Transverse colon (tissue), 4 donors: ENCODE measurements around the gene HEXD. TPM values are rescaled to one million over a fixed set of nuclear protein-coding genes. Genes with fewer than 3 reads are reported as not detected.
A peak's percentile ranks its signal among the peaks of the same experiment; 100 is the strongest.

Experiments used
- DNase-seq: peaks from one replicate; pipeline ENCODE4 v3.0.0-alpha.2; 2019
- H3K27ac ChIP-seq, 4 donors: fragments of 200-600 bp; sonication (generic); 2 replicates each; pipeline ENCODE4 v1.5.1; 2016 to 2018; ENCODE audit warnings: inconsistent platforms in 4 of 4
- H3K27me3 ChIP-seq: fragments of 200-600 bp; sonication (generic); 2 replicates; pipeline ENCODE4 v1.5.1; 2017; ENCODE audit warnings: inconsistent platforms
- H3K36me3 ChIP-seq, 4 donors: fragments of 200-600 bp; sonication (generic); 2 replicates each; pipeline ENCODE4 v1.5.1; 2017 to 2019; ENCODE audit warnings: inconsistent platforms in 4 of 4
- H3K4me1 ChIP-seq, 4 donors: fragments of 200-600 bp; sonication (generic); 2 replicates each; pipeline ENCODE4 v1.5.1; 2017 to 2020; ENCODE audit warnings: inconsistent platforms in 4 of 4
- H3K4me3 ChIP-seq, 4 donors: fragments of 200-600 bp; sonication (generic); 1 replicate in 1 of 4; 2 replicates in 3 of 4; pipeline versions ENCODE4 v1.5.1 to v1.6.1; 2017 to 2019; ENCODE audit warnings: inconsistent platforms in 4 of 4
- H3K9me3 ChIP-seq, 2 donors: fragments of 200-600 bp; sonication (generic); 2 replicates each; pipeline ENCODE4 v1.5.1; 2017 to 2019; ENCODE audit warnings: inconsistent platforms in 2 of 2
- EP300 ChIP-seq: sonication (generic); formaldehyde crosslinking; IDR thresholded peaks from one replicate; pipeline ENCODE4 v1.6.1; 2017; ENCODE audit warnings: antibody characterized with exemption, low read depth
- POLR2A ChIP-seq: fragments of 450-650 bp; IDR thresholded peaks from one replicate; pipeline ENCODE4 v1.6.1; 2016; ENCODE audit warnings: antibody characterized with exemption, mild to moderate bottlenecking, moderate library complexity
- POLR2AphosphoS5 ChIP-seq, 3 donors: sonication (generic); formaldehyde crosslinking; IDR thresholded peaks; one replicate each; pipeline ENCODE4 v1.6.1; 2016; ENCODE audit warnings: antibody characterized with exemption in 3 of 3
- WGBS, 2 donors: methylation state at CpG; one replicate each; pipeline ENCODE4 v1.1.5; 2018; ENCODE audit warnings: low coverage in 1 of 2; 5-methylcytosine and 5-hydroxymethylcytosine counted together
- in situ Hi-C, 4 donors: fragments of 200-750 bp; cut with MboI; loops; one replicate each; pipeline versions ENCODE4 v1.15.0 to v1.15.1; 2017; ENCODE audit warnings: low sequenced_read_pairs in 3 of 4, low pct_ligation_motif_present in 1 of 4, low pct_unique_long_range_greater_than_20kb in 1 of 4
- intact Hi-C: fragments of 100-400 bp; cut with DNase I; formaldehyde crosslinking; loops from one replicate; pipeline ENCODE4 v1.15.1; 2023; ENCODE audit warnings: low total_unique reads
- total RNA-seq, 4 donors: library from RNA; depleted of rRNA; stranded (reverse); fragments of >200 nt; gene quantifications; one replicate each; pipeline ENCODE4 v1.1.0, GENCODE V29; 2016
- TF ChIP-seq, protein P1 (sequence below), 5 experiments: fragments of 200-600 bp in 3 of 5; fragments of 450-650 bp in 2 of 5; sonication (generic) in 3 of 5; IDR thresholded peaks; 1 replicate in 2 of 5; 2 replicates in 3 of 5; pipeline ENCODE4 v1.5.1; 2016 to 2017; ENCODE audit warnings: antibody characterized with exemption in 5 of 5, inconsistent platforms in 3 of 5, mild to moderate bottlenecking in 2 of 5, moderate library complexity in 1 of 5

The HEXD gene
- total RNA-seq, 4 donors from 2014 or later, result 45.5 to 258 (median 102) TPM

DNA sequence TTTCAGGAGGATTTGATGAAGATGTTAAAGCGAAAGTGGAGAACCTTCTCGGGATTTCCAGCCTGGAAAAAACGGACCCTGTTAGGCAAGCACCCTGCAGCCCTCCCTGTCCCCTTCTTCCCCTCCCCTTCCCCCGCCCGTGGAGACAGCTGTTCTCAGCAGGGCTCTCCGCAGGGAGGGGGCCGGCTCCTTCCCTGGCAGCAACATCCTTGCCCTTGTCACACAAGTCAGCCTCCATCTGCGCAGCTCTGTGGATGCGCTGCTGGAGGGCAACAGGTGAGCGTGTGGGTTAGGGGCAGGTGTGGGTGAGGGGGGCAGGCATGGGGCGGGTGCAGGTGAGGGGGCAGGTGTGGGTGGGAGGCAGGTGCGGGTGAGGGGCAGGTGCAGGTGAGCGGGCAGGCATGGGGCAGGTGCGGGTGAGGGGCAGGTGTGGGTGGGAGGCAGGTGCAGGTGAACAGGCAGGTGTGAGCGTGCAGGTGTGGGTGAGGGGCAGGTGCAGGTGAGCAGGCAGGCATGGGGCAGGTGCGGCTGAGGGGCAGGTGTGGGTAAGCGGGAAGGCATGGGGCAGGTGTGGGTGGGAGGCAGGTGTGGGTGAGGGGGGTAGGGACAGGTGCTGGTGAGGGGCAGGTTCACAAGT lies 23.0 kb downstream of the HEXD start:
- peaks cover 0 to 6% (median 1%) of the 10 kb centered on the region in 4 donors for H3K4me1 ChIP-seq
- DNase-seq, result no peak
- 69% methylated on average over 16 of the region's 17 CpGs; no CpG with 5 or more reads in 1 of the 2 donors for WGBS, 2 donors
- H3K36me3 ChIP-seq, result no peaks in the 10 kb centered on the region
- H3K27ac ChIP-seq, result peak overlapping the region; percentile 3 to 31 (median 12)
- no peak for TF ChIP-seq EP300
- no peak overlapping the region for H3K4me3 ChIP-seq
- in situ Hi-C loops, result no loop called here
- no peaks in the 10 kb centered on the region for H3K27me3 ChIP-seq
- intact Hi-C loops, result no loop called here
- H3K9me3 ChIP-seq, result no peaks in the 10 kb centered on the region

DNA sequence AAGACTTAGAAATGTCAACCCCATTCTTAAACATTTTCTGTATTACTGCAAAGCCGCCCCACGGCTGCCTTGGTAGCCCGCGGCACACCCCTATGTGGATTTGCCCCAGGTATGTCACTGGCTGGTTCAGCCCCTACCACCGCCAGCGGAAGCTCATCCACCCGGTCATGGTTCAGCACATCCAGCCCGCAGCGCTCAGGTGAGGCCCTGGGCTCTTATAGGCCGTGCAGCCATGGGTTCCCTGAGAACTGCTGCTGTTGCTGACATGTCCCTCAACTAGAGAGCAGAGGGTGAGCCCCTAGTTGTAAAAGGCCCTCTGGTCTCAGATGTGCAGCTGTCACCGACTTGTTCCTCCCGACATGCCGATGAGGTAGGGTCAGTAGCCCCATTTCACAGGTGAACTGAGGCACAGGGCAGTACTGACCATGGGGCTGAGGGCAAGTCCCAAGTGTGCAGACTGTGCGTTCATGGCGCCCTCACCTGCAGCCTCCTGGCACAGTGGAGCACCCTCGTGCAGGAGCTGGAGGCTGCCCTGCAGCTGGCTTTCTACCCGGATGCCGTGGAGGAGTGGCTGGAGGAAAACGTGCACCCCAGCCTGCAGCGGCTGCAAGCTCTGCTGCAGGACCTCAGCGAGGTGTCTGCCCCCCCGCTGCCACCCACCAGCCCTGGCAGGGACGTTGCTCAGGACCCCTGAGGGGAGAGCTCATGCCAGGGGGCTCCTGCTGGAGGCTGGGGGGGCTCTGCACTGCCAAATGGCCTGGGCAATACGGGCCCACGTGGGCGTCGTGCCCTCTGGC lies 23.7 kb downstream of the HEXD start:
- H3K27me3 ChIP-seq, result no peaks in the 10 kb centered on the region
- WGBS, 2 donors, result 77 to 100% methylated on average over 1 to 27 of the region's 27 CpGs
- TF ChIP-seq EP300, result no peak
- TF ChIP-seq POLR2AphosphoS5 (IDR thresholded peaks at IDR 0.05), result no peak
- no peak for TF ChIP-seq POLR2A
- TF ChIP-seq, protein P1, sequence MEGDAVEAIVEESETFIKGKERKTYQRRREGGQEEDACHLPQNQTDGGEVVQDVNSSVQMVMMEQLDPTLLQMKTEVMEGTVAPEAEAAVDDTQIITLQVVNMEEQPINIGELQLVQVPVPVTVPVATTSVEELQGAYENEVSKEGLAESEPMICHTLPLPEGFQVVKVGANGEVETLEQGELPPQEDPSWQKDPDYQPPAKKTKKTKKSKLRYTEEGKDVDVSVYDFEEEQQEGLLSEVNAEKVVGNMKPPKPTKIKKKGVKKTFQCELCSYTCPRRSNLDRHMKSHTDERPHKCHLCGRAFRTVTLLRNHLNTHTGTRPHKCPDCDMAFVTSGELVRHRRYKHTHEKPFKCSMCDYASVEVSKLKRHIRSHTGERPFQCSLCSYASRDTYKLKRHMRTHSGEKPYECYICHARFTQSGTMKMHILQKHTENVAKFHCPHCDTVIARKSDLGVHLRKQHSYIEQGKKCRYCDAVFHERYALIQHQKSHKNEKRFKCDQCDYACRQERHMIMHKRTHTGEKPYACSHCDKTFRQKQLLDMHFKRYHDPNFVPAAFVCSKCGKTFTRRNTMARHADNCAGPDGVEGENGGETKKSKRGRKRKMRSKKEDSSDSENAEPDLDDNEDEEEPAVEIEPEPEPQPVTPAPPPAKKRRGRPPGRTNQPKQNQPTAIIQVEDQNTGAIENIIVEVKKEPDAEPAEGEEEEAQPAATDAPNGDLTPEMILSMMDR (IDR thresholded peaks at IDR 0.05), result no peak
- no peak overlapping the region for H3K4me3 ChIP-seq
- intact Hi-C loops (loop anchor here (1.0 kb wide), 1 partner anchor 46 kb away; no protein-coding TSS in a partner anchor), in situ Hi-C loops (no loop called here)
- H3K36me3 ChIP-seq, result no peaks in the 10 kb centered on the region
- no peaks in the 10 kb centered on the region for H3K9me3 ChIP-seq
- no peak for DNase-seq
- no peak overlapping the region for H3K27ac ChIP-seq
- H3K4me1 ChIP-seq, result peaks cover 0 to 6% (median 1%) of the 10 kb centered on the region in 4 donors

DNA sequence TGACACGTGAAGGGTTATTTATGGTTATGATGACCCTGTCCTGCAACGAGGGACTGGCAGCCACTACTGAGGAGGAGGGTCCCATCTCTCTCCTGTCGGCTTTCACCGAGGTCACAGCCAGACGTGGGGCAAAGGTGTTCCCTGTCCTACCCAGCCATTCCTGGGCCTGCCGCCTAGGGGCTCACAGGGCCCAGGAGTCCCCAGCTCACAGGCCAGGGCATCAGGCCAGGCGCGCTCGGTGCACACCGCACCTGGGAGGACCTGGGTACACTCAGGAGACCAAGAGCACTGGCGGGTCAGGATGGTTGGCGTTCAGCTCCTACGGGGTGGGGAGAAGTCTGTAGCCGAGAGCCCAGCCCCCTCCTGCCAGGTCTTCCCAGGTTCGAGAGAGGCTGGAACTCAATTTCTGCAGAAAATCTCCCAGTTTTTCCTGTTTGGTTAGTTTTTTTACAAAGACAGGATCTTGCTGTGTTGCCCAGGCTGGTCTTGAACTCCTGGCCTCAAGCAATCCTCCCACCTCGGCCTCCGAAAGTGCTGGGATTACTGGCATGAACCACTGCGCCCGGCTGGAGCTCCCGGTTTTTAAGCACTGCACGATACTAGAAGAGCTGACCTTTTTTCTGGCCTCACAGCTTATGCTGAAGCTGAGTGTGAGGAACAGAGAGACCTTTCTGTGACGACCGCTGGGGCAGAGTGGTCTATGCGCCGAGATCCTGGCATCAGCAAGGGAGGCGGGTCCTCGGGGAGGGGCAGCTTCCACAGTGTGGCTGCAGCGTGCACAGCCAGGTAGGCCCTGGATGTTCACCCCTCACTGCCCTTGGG lies 24.7 kb downstream of the HEXD start:
- Histone ChIP-seq H3K4me1 (peaks cover 0 to 6% (median 1%) of the 10 kb centered on the region in 4 donors), H3K36me3 (no peaks in the 10 kb centered on the region), H3K27me3 (no peaks in the 10 kb centered on the region), H3K27ac (no peak overlapping the region), H3K9me3 (no peaks in the 10 kb centered on the region), H3K4me3 (no peak overlapping the region)
- 87% methylated on average over 27 of the region's 28 CpGs; no CpG with 5 or more reads in 1 of the 2 donors for WGBS, 2 donors
- TF ChIP-seq POLR2AphosphoS5 (IDR thresholded peaks at IDR 0.05) (no peak), POLR2A (no peak), EP300 (no peak)
- TF ChIP-seq, protein P1 (IDR thresholded peaks at IDR 0.05), result no peak
- intact Hi-C loops (loop anchor here (1.0 kb wide), 1 partner anchor 47 kb away; no protein-coding TSS in a partner anchor), in situ Hi-C loops (no loop called here)
- no peak for DNase-seq

DNA sequence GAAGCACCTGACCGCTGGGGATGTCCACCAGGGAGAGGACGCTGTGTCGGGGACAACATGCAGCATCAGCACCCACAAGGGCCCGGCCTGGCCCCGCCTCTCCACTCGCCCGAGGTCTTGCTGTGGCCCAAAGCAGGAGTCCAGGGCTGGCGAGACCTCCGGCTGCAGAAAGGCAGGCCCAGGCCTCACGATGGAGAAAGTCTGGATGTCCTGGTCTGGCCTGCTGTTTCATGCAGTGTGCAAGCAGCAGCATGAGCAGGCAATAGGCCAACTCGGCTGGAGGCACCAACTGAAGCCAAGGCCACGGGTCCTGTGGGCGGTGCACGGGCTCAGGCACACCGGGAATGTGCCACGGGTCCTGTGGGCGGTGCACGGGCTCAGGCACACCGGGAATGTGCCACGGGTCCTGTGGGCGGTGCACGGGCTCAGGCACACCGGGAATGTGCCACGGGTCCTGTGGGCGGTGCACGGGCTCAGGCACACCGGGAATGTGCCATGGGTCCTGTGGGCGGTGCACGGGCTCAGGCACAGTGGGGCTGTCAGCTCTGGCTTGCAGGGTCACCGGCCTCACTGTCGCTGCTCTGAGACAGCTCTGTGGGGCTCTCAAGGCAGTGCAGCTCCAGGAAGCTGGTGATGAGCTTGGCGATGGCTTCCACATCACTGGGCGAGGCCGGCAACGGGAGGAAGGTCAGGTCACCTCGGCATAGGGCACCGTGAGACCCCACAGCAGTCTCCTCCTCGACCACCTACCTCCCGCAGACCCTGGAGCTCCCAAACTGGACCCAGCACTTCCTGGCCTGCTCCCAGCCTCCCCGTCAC lies 25.5 kb downstream of the HEXD start:
- no peaks in the 10 kb centered on the region for H3K9me3 ChIP-seq
- 86% methylated on average over 34 of the region's 40 CpGs; no CpG with 5 or more reads in 1 of the 2 donors for WGBS, 2 donors
- H3K4me3 ChIP-seq, result no peak overlapping the region
- H3K4me1 ChIP-seq, result peaks cover 0 to 6% (median 1%) of the 10 kb centered on the region in 4 donors
- TF ChIP-seq EP300, result no peak
- no peaks in the 10 kb centered on the region for H3K27me3 ChIP-seq
- in situ Hi-C loops (no loop called here), intact Hi-C loops (no loop called here)
- DNase-seq, result no peak
- no peaks in the 10 kb centered on the region for H3K36me3 ChIP-seq
- no peak overlapping the region for H3K27ac ChIP-seq
